GM12875 (cell line): ENCODE measurements around the gene USP4.
"Not testable (repeated sequence)": the region's sequence is repeated elsewhere in the genome, so short reads cannot be mapped to it uniquely, and the experiment has no call there.

Experiments used
- H3K4me3 ChIP-seq: one replicate; pipeline ENCODE4 v1.5.1; 2011; ENCODE audit warnings: low read depth, low read length, control low read depth
- TF ChIP-seq, protein P1 (sequence below): IDR thresholded peaks from 2 replicates; pipeline ENCODE4 v1.5.1; 2011; ENCODE audit warnings: low read depth, mild to moderate bottlenecking, control low read depth, inconsistent platforms, low read length, moderate library complexity, borderline replicate concordance; ENCODE audit not compliant: insufficient read depth

The USP4 gene

DNA sequence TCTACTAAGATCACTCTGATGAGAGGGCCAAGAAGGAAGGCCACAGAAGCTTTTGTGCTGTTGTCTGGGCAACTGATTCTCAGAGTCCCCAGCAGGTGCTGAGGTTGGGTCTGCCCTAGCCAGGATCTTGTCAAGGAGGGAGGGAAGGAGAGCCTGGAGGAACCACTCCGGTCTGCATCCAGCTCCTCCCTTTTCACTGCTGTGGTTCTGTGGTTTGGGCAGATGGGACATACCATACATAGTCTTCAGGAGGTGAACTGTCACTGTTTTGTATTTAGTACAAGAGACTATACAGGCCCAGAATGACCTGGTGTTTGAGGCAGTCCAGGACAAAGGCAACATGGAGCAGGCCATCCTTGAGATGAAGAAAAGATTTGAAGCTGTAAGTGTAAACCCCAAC, 84.7 kb downstream of the USP4 start:
- TF ChIP-seq, protein P1, sequence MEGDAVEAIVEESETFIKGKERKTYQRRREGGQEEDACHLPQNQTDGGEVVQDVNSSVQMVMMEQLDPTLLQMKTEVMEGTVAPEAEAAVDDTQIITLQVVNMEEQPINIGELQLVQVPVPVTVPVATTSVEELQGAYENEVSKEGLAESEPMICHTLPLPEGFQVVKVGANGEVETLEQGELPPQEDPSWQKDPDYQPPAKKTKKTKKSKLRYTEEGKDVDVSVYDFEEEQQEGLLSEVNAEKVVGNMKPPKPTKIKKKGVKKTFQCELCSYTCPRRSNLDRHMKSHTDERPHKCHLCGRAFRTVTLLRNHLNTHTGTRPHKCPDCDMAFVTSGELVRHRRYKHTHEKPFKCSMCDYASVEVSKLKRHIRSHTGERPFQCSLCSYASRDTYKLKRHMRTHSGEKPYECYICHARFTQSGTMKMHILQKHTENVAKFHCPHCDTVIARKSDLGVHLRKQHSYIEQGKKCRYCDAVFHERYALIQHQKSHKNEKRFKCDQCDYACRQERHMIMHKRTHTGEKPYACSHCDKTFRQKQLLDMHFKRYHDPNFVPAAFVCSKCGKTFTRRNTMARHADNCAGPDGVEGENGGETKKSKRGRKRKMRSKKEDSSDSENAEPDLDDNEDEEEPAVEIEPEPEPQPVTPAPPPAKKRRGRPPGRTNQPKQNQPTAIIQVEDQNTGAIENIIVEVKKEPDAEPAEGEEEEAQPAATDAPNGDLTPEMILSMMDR, result no peak
- no peak overlapping the region for H3K4me3 ChIP-seq

DNA sequence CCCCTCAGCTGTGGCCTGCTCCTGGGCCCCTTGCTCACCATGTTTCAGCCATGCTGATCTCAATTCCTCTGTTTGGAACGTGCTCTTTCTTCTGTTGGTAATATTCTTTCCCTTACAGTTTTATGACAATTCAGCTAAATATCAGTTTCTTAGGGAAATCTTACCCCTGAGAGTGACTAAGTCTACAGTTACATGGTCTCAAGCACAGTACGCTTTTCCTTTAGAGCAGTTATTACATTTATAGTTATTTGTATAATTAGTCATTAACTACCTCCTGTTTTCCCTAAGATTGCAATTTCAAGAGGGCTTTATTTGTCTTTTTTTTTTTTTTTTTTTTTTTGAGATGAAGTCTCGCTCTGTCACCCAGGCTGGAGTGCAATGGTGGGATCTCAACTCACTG, 86.3 kb downstream of the USP4 start:
- TF ChIP-seq, protein P1, result no peak
- H3K4me3 ChIP-seq, result no peak overlapping the region

DNA sequence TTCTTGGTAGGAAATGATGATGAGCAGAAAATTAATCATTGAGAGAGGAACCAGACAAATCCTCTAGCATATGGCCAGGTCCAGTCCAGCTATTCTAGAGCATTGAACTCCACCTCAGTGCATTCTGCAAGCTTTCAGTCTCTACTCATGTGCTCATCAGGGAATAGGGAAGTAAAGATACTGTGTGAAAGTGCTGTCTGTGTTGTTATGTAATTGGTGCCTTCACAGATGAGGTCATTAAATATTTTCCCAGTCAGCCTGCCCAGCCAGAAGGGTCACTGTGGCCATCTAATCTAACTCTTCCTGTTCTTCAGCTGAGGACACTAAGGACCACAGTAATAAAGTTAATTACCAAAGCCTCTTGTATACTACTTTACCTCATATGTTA, 91.0 kb downstream of the USP4 start:
- TF ChIP-seq, protein P1, result no peak
- no peak overlapping the region for H3K4me3 ChIP-seq

DNA sequence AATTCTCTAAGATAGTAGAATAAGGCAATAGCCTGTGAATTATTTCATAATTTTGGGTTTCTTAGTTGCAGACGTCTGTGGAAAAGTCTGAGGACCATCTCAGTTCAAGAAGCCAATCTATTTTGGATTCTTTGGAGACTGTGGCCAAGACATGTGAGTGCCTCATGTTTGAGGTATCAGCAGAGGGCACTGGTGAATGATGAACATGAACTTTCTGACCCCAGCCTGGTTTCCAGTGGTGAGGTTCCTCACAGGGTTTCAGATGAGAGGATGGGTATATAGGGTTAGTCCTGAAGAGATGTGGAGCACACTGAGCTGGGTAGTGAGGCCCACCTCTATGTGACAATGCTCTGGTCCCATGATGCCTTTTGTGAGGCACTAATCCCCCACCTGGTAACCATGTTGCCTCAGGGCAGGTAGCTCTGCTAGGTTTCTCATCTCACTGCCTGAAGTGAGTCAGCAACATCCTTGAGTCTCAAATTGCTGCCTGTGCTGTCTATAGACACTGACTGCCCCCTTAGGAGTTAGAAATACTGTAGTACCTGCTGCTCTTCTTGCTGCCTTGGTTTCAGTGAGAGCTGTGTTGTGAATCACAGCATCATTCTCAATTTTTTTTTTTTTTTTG, 95.2 kb downstream of the USP4 start:
- H3K4me3 ChIP-seq, result no peak overlapping the region
- TF ChIP-seq, protein P1, result no peak

DNA sequence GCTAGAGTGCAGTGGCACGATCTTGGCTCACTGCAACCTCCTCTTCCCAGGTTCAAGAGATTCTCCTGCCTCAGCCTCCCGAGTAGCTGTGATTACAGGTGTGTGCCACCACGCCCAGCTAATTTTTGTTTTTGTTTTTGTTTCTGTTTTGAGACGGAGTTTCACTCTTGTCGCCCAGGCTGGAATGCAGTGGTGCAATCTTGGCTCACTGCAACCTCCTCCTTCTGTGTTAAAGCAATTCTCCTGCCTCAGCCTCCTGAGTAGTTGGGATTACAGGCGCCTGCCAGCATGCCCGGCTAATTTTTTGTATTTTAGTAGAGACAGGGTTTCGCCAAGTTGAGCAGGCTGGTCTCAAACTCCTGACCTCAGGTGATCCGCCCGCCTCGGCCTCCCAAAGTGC, 99.8 kb downstream of the USP4 start:
- H3K4me3 ChIP-seq, result not testable (repeated sequence)

DNA sequence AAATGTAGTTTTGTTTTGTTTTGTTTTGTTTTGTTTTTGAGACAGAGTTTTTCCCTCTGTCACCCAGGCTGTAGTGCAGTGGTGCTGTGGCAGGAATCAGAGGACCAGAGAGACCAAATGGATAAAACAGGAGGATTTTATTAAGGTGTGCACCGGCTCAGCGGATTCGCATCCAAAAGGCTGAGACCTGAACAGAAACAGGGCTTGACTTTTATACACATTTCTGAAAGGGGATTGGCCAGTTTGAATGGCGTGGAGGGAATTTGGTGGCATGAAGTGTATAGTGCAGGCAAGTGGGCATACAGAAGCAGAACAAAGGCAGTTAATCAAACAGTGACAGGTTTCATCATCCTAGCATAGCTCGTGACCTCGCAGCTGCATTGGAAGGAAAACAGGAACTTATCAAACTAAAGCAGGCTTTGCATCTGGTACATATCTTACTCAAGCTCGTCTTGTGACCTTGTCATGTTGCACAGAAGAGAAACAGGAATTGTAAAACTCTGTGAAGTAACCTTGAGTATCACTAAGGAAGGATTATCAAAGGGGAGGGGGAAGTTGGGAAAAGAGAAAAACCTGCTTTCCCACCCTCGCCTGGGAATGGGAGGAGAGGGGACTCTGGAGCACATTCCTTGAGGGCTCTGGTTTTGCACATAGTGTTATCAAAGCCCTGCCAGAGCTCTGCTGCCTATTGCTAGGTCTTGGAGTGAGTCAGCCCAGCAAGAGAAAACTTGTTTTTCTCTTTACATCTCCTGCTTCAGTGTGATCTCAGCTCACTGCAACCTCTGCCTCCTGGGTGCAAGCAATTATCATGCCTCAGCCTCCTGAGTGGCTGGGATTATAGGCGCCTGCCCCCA, 101.4 kb downstream of the USP4 start:
- TF ChIP-seq, protein P1, result no peak
- no peak overlapping the region for H3K4me3 ChIP-seq

DNA sequence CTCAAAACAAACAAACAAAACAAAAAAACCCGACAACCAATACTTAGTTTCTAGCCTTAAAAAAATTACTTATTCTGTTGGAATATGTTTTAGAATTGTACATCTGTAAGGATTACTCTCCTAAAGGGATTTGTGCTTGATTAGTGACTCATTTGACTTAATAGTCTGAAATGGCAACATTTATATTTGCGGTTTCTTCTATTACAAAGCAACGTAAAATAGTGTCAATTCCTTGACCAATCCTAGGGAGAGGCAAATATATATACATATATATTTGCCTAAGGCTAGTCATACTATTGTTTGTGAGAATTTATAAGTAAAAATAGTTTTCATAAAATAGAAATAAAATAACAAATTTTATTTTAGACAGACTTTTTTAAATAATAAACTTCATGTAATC, 102.5 kb downstream of the USP4 start:
- no peak overlapping the region for H3K4me3 ChIP-seq
- TF ChIP-seq, protein P1, result no peak
